Breast epithelium (tissue), 3 donors: ENCODE measurements around the gene FHIT.

ENCODE experiments used
- POLR2A ChIP-seq: fragments of 450-650 bp; IDR thresholded peaks from one replicate; pipeline ENCODE4 v1.6.1; 2016; ENCODE audit warnings: antibody characterized with exemption, mild to moderate bottlenecking, moderate library complexity
- TF ChIP-seq, protein P1 (sequence below), 3 donors: fragments of 450-650 bp; IDR thresholded peaks; one replicate each; pipeline ENCODE4 v1.5.1; 2016 to 2017; ENCODE audit warnings: antibody characterized with exemption in 3 of 3, mild to moderate bottlenecking in 3 of 3, moderate library complexity in 3 of 3

- TF ChIP-seq, protein P1, sequence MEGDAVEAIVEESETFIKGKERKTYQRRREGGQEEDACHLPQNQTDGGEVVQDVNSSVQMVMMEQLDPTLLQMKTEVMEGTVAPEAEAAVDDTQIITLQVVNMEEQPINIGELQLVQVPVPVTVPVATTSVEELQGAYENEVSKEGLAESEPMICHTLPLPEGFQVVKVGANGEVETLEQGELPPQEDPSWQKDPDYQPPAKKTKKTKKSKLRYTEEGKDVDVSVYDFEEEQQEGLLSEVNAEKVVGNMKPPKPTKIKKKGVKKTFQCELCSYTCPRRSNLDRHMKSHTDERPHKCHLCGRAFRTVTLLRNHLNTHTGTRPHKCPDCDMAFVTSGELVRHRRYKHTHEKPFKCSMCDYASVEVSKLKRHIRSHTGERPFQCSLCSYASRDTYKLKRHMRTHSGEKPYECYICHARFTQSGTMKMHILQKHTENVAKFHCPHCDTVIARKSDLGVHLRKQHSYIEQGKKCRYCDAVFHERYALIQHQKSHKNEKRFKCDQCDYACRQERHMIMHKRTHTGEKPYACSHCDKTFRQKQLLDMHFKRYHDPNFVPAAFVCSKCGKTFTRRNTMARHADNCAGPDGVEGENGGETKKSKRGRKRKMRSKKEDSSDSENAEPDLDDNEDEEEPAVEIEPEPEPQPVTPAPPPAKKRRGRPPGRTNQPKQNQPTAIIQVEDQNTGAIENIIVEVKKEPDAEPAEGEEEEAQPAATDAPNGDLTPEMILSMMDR (IDR thresholded peaks at IDR 0.05), result no peak
- no peak for TF ChIP-seq POLR2A
These were observed 1473.6 kb downstream of the FHIT start for GRCh38 chr3:59777667-59778077.
